Activated CD4-positive, alpha-beta T cell treated with anti-CD3 and anti-CD28 coated beads, Interleukin-2, Interleukin-4, amounts not matched to agents 100 ng/mL and 50 ng/mL, durations not matched to agents 16 hours and 8 hours (primary cell): ENCODE results near the gene PIK3R1.
"Not testable (repeated sequence)": the region's sequence is repeated elsewhere in the genome, so short reads cannot be mapped to it uniquely, and the experiment has no call there.

Experiments used
- DNase-seq: peaks from one replicate; pipeline ENCODE4 v3.0.0-alpha.2; 2020; ENCODE audit warnings: low spot score

PIK3R1 gene

GRCh38 chr5:68193481-68194036 is 22.0 kb upstream of the PIK3R1 start:
- DNase-seq = no peak

- DNase-seq = no peak
Observed at GRCh38 chr5:68194386-68194785, 21.2 kb upstream of the PIK3R1 start.

DNA sequence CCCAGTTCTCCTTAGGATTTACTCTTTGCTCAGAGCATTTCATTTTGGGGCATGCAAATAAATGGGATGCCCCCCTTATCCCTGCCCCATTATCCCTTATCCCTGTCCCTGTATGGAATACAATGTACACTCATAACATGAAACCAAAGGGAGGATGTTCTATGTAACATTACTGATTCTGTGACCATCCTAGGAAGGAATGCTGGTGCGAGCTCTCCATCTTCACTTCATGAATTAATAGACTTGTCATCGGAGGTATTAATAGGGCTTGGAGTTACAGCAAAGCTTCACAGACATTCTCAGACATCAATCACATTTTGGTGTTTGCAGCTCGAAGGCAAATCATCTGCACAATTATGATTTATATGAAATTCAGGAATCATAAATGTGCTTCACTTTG is 20.4 kb upstream of the PIK3R1 start:
- no peak for DNase-seq

DNA sequence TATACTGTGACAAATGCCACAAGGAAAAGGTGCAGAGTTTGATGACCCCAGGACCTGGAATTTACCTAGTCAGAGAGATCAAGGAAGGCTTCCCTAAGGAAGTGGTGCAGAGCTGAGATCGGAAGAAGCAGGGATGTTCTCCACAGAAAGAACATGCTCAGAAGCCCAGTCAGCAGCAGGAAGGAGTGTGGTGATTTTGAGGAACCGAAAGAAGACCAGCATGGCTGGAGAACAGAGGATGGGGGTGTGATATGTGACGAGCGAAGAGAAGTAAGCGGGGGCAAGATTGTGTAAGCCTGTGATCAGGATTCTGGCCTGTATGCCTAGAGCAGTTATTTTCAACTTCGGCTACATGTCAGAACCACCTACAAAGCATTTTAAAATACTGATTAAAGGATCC is 18.7 kb upstream of the PIK3R1 start:
- DNase-seq = no peak

DNA sequence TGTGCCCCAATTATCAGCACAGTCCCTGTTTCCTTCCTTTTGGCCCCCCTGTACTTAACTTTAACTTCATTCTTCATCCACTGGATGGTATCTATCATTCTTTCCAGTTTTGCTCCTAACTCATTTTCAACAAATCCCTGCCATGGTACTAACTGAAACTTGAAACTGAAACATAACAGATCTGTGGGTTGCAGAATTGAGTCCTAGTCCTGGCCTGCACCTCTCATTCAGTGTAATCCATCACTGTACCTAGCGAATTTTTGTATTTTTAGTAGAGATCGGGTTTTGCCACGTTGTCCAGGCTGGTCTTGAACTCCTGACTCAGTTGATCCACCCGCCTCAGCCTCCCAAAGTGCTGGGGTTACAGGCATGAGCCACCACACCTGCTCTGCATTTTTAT is 15.3 kb upstream of the PIK3R1 start:
- DNase-seq = no peak

- not testable (repeated sequence) for DNase-seq
Observed at GRCh38 chr5:68210654-68211053, 4.9 kb upstream of the PIK3R1 start.

DNA sequence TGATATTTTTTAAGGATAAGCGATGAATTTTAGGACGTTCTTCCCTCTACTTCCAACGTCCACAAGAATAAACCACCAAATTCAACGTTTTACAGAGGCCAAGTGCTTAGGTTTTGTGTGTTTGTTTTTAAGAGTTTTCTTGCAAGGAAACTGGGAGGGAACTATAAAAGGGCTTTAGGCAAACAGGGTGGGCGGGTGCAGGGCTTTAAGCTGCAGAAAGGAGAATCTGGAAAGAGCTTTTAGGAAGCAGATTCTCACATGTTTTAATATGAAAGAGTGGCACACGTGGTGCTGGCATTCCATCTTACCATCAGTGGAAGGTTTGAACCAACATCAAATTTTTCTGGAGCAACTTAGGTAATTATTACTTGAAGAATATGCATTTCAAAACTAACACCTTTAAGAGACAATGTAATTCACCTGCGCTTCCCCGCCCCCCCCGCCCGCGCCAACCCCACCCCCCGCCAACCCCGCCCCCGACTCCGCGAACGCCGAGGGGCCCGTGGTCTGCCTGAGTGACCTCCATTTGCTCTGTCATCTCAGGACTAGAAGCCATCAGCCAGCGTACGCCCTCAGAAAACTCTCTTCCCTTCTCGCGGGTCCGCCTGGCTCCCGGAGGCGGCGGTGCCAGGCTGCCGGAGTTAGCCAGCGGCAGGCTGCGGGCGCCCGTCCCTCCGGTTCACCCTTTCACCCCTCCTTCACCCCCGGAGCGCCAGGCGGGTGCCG is 911 bp upstream of the PIK3R1 start:
- DNase-seq = no peak

DNA sequence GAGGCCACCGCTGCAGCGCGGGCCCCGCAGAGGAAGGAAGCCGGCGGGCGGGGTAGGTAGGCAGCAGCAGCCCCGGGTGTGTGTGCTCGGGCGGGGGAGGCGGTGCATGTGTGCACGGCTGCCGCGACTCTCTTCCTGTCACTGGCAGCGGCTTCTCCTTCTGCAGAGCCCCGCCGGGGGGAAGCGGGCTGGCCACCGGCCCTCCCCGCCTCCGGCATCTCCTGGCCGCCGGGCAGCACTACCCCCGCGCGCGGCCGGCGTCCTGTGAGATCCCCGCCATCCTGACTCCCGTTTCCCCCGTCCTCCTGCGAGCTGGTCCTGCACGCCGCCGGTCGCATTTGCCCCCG is 315 bp downstream of the PIK3R1 start:
- no peak for DNase-seq

GRCh38 chr5:68216245-68217046 is 890 bp downstream of the PIK3R1 start:
- DNase-seq = peak; percentile 67

DNA sequence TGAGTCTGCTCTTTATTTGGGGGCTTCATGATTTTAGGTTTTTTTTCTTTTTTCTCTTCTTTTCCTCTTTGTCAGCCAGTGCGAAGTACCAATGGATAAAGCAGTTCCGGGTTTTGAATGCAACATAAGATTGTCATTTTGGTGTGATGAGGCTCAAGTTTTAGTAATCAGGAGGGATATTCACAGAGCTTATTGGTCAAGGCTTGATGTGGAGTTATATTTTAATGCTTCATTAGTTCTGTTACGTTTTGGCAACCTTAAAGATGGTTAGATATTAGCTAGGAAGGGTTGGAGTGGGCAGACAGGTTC is 1.4 kb downstream of the PIK3R1 start:
- DNase-seq = no peak

GRCh38 chr5:68217528-68217927 is 2.0 kb downstream of the PIK3R1 start:
- DNase-seq = no peak

GRCh38 chr5:68219161-68219816 is 3.7 kb downstream of the PIK3R1 start:
- no peak for DNase-seq

DNA sequence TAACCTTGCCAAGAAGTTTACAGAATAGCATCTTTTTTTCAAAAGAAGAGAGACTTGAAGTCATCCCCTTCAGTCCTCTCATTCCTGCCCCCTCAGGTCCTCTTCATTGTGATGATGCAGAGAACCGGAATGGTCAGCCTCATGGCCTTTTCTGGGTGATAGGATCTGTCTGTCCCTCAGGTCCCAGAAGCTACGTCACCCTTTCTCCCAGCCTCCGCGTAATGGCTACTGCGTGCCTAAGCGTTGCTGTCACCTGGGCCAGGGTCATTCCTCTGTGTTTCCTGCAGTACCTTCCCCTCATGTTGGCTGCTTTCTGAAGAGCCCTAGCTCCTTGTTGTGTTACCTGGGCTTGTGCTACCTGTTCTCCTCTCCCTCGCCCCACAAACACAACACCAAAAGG is 4.7 kb downstream of the PIK3R1 start:
- DNase-seq = no peak

DNA sequence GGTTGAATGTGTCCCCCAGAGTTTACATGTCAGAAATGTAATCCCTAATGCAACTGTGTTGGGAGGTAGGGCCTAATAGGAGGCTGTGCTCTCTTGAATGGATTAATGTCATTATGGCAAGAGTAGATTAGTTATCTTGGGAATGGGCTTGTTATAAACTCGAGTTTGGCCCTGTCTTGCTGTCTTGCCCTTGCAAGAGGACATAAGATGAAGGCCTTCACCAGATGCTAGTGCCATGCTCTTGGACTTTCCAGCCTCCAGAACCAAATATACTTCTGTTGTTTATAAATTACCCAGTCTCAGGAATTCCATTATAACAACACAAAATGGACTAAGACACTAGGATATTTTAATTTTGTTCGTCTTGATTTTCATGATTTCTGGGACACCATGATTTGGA is 5.4 kb downstream of the PIK3R1 start:
- no peak for DNase-seq

GRCh38 chr5:68221488-68221887 is 5.9 kb downstream of the PIK3R1 start:
- DNase-seq = no peak

DNA sequence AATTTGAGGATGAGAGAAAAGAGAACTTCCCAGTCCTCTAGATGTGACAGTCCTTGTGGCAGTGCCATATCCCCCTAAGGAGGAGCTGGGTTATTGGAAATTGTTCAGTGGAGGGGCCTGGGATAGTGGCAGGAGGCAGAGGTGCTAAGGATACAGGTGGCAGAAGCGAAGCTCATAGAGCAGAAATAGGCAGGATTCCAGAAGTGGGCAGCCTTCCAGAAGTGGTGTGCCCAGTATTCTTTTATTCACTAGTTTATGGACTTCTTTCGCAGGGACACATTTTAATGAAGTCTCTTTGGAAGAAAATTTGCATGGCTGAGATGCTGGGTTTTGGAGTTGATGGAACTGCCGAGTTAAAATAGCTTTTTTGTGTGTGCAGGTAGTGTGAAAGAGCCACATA is 6.8 kb downstream of the PIK3R1 start:
- no peak for DNase-seq

GRCh38 chr5:68222824-68223354 is 7.3 kb downstream of the PIK3R1 start:
- no peak for DNase-seq

DNA sequence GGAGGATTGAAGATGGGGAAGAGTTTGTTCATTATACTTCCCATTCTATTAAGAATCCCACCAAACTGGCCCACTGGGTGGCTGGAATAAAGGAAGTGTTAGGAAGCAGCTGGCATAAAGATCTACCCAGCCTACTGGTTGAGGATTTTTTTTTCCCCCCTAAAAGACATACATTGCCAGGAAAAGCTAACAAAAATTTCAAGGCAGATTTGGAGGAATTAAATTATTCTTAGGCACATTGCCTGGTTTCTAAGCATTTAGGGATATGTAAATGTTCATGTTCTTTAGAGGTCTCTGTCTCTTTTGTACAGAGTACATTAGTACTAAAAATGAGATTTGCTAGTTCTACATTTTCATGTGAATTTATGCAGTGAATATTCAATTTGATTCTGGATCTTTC is 8.3 kb downstream of the PIK3R1 start:
- DNase-seq = no peak

GRCh38 chr5:68224509-68225187 is 9.1 kb downstream of the PIK3R1 start:
- DNase-seq = no peak

GRCh38 chr5:68225188-68225910 is 9.8 kb downstream of the PIK3R1 start:
- DNase-seq = no peak

DNA sequence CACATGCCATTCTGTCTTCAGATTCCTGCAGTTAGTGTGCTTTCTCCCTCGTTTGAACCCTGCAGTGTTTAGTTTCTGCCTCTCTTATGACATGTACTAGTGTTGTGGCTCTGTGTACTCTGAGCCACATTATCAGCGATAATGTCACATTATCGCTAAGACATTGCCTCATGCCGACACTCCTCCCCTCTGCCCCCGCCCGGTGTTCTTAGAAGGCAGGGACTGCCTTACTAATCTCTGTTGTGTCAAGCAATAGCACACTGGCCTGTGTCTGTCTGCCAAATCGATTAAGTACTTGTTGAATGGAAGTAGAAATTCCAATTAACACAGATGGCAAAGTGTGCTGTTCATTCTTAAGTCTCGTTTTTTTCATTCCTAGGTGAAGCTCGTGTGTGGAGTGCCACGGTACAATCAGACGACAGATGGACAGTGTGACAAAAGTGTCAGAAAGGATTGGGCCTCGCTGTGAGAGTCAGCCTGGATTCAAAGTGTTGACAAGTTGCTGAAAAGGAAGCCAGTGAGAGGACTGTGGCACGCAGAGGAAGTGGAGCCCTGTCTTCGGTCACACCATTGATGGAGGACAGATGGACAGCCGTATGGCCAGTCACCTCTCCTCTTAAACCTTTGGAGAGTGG is 10.5 kb downstream of the PIK3R1 start:
- no peak for DNase-seq
